ENCODE results near the gene ABCC2. TPM values are rescaled to one million over a fixed set of nuclear protein-coding genes. Genes with fewer than 3 reads are reported as not detected.

Gene ABCC2
- total RNA-seq, 1 donor from 2014 or later, result 0.39 TPM

DNA sequence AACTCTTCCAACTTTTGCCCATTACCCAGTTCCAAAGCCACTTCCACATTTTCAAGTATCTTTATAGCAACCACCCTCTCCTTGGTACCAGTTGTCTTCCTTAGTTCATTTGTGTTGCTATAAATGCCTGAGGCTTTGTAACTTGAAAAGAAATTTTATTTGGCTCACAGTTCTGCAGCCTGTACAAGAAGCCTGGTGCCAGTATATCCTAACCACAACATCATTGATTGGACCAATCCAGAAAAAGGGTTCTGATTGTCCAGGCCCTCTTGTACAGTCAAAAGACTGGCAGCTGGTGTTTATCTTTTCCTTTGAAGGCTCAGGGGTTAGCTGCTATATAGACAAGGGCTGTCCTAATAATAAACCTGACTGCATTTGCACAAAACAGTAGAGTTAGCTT, 21.1 kb upstream of the ABCC2 start:
- Mint-ChIP-seq H3K27me3 (ENCODE audit: unreplicated experiment) (no peaks in the 10 kb centered on the region), H3K9me3 (ENCODE audit: unreplicated experiment) (peaks cover 2% of the 10 kb centered on the region), H3K36me3 (ENCODE audit: unreplicated experiment) (no peaks in the 10 kb centered on the region), H3K4me3 (ENCODE audit: unreplicated experiment) (no peak overlapping the region), H3K4me1 (ENCODE audit: low read depth, unreplicated experiment) (no peaks in the 10 kb centered on the region), H3K27ac (ENCODE audit: unreplicated experiment) (no peak overlapping the region)
- TF ChIP-seq, protein P1, sequence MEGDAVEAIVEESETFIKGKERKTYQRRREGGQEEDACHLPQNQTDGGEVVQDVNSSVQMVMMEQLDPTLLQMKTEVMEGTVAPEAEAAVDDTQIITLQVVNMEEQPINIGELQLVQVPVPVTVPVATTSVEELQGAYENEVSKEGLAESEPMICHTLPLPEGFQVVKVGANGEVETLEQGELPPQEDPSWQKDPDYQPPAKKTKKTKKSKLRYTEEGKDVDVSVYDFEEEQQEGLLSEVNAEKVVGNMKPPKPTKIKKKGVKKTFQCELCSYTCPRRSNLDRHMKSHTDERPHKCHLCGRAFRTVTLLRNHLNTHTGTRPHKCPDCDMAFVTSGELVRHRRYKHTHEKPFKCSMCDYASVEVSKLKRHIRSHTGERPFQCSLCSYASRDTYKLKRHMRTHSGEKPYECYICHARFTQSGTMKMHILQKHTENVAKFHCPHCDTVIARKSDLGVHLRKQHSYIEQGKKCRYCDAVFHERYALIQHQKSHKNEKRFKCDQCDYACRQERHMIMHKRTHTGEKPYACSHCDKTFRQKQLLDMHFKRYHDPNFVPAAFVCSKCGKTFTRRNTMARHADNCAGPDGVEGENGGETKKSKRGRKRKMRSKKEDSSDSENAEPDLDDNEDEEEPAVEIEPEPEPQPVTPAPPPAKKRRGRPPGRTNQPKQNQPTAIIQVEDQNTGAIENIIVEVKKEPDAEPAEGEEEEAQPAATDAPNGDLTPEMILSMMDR (IDR thresholded peaks at IDR 0.05; ENCODE audit: partially characterized antibody, unreplicated experiment), result no peak
- DNase-seq, result no peak

DNA sequence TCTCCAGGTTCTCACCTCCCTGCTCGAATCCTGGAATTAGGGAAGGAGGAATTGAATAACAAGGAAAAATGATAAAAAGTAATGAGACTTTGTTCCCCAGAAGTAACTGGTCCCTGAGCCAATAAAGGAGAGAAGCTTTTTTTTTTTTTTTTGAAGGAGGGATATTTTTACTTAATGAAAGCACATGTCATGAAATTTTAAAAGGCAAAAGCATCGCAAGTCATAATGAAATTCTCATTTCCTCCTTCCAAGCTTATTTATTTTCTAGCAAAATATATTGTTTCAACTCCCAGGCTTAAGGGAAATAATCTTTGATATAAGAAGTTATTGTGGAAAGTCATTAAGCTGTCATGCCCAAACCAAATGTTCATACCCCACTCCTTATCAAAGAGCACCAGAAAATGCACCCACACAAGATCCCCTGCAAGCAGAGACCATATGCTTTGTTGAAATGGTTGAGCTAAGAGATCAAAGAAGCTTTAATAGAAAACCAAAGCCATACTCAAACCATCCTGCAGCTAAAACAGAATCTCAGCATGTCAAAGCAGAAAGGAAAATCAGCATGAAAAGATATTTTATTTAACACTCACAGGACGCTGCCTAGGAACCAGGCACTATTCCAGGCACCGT, 16.7 kb upstream of the ABCC2 start:
- H3K36me3 Mint-ChIP-seq (ENCODE audit: unreplicated experiment), result no peaks in the 10 kb centered on the region
- H3K9me3 Mint-ChIP-seq (ENCODE audit: unreplicated experiment), result no peaks in the 10 kb centered on the region
- no peak overlapping the region for H3K27ac Mint-ChIP-seq (ENCODE audit: unreplicated experiment)
- DNase-seq, result no peak
- no peaks in the 10 kb centered on the region for H3K27me3 Mint-ChIP-seq (ENCODE audit: unreplicated experiment)
- no peak overlapping the region for H3K4me3 Mint-ChIP-seq (ENCODE audit: unreplicated experiment)
- TF ChIP-seq, protein P1 (IDR thresholded peaks at IDR 0.05; ENCODE audit: partially characterized antibody, unreplicated experiment), result no peak
- no peaks in the 10 kb centered on the region for H3K4me1 Mint-ChIP-seq (ENCODE audit: low read depth, unreplicated experiment)

DNA sequence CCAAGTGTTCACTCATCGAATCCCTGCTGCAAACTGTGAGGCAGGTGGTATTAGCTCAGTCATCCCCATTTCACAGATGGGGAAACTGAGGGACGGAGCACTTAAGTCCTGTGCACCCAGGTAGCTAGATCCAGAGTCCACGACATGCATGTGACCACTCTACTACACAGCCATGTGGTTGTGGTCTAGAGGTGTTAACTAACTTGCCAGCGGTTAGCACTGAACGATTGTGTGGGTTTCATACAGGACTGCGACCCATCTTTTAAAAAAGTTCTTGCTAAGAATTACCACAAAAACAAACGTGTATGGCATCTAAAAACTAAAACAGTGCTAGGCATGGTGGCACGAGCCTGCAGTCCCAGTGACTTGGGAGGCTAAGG, 16.1 kb upstream of the ABCC2 start:
- H3K9me3 Mint-ChIP-seq (ENCODE audit: unreplicated experiment), result no peaks in the 10 kb centered on the region
- no peaks in the 10 kb centered on the region for H3K4me1 Mint-ChIP-seq (ENCODE audit: low read depth, unreplicated experiment)
- H3K27ac Mint-ChIP-seq (ENCODE audit: unreplicated experiment), result no peak overlapping the region
- TF ChIP-seq, protein P1 (IDR thresholded peaks at IDR 0.05; ENCODE audit: partially characterized antibody, unreplicated experiment), result no peak
- DNase-seq, result no peak
- H3K4me3 Mint-ChIP-seq (ENCODE audit: unreplicated experiment), result no peak overlapping the region
- no peaks in the 10 kb centered on the region for H3K27me3 Mint-ChIP-seq (ENCODE audit: unreplicated experiment)
- H3K36me3 Mint-ChIP-seq (ENCODE audit: unreplicated experiment), result no peaks in the 10 kb centered on the region

DNA sequence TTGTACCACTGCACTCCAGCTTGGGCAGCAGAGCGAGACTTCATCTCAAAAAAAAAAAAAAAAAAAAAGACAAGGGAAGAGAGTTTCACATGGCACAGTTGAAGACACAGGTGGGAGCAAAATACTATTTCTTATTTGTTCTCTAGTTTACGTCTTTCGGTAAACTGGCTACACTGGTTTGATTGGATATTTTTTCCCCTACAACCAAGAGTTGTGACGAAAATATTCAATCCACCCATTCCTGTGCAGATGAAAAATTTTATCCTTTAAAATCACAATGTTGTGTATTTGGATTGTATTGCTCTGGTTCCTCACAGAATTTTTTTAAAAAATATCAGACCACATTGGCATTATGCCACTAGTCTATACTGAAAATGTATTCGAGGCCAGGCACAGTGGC, 14.5 kb upstream of the ABCC2 start:
- DNase-seq, result no peak
- Mint-ChIP-seq H3K4me3 (ENCODE audit: unreplicated experiment) (no peak overlapping the region), H3K36me3 (ENCODE audit: unreplicated experiment) (no peaks in the 10 kb centered on the region), H3K9me3 (ENCODE audit: unreplicated experiment) (no peaks in the 10 kb centered on the region), H3K27ac (ENCODE audit: unreplicated experiment) (no peak overlapping the region), H3K27me3 (ENCODE audit: unreplicated experiment) (no peaks in the 10 kb centered on the region), H3K4me1 (ENCODE audit: low read depth, unreplicated experiment) (no peaks in the 10 kb centered on the region)
- TF ChIP-seq, protein P1 (IDR thresholded peaks at IDR 0.05; ENCODE audit: partially characterized antibody, unreplicated experiment), result no peak

DNA sequence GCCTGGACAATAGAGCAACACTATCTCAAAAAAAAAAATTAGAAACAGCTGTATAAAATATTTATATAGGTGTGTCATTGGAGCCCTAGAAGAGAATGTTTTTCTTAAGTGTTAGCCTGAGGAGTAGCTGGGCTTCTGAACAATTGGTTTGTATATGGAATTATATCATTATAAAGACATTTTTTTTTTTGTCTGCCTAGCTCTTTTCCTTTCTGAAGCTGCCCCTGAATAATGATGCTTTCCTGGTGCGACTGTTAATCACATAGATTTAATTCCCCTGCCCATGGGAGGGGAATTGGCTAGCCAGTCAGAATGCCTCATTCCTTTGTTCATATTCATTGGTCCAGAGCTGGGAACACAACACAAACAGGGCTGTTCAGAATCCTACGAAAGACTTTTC, 13.9 kb upstream of the ABCC2 start:
- H3K4me1 Mint-ChIP-seq (ENCODE audit: low read depth, unreplicated experiment), result no peaks in the 10 kb centered on the region
- no peaks in the 10 kb centered on the region for H3K9me3 Mint-ChIP-seq (ENCODE audit: unreplicated experiment)
- DNase-seq, result no peak
- H3K27ac Mint-ChIP-seq (ENCODE audit: unreplicated experiment), result no peak overlapping the region
- TF ChIP-seq, protein P1 (IDR thresholded peaks at IDR 0.05; ENCODE audit: partially characterized antibody, unreplicated experiment), result no peak
- no peaks in the 10 kb centered on the region for H3K36me3 Mint-ChIP-seq (ENCODE audit: unreplicated experiment)
- no peak overlapping the region for H3K4me3 Mint-ChIP-seq (ENCODE audit: unreplicated experiment)
- no peaks in the 10 kb centered on the region for H3K27me3 Mint-ChIP-seq (ENCODE audit: unreplicated experiment)

All from glutamatergic neuron (in vitro differentiated cells).